Mammary epithelial cell (primary cell): ENCODE measurements around the gene RNU6-1.

Experiments used
- CTCF ChIP-seq, 2 donors: IDR thresholded peaks in 1 of 2; conservative IDR thresholded peaks in 1 of 2; 2 replicates each; pipeline ENCODE4 v1.5.1; 2011 to 2012; ENCODE audit warnings: inconsistent platforms in 2 of 2, low read length in 2 of 2, mild to moderate bottlenecking in 2 of 2, control low read depth in 1 of 2, low read depth in 1 of 2; ENCODE audit not compliant: insufficient read depth in 1 of 2; ENCODE audit errors: extremely low read depth in 1 of 2
- EZH2 ChIP-seq: IDR thresholded peaks from 2 replicates; pipeline ENCODE4 v1.6.1; 2012; ENCODE audit warnings: low read length, inconsistent platforms, borderline replicate concordance

GRCh38 chr15:67822537-67823313, 17.1 kb downstream of the RNU6-1 start:
- TF ChIP-seq CTCF (conservative IDR thresholded peaks at IDR 0.05 in 1 of 2, IDR thresholded peaks at IDR 0.05 in 1 of 2; ENCODE audit: extremely low read depth in 1 of 2, insufficient read depth in 1 of 2, low read depth in 1 of 2, low read length in 2 of 2) (no peak), EZH2 (peak; percentile 88)
